HG03103 (cell line): ENCODE measurements around the gene UNC45A.

Source experiments
- ATAC-seq: cut with Tn5 transposase; IDR thresholded peaks from one replicate; pipeline ENCODE4 v1.9.1; 2021; ENCODE audit warnings: low read depth; ENCODE audit not compliant: unreplicated experiment

The UNC45A gene

GRCh38 chr15:90941038-90941437, 6.0 kb downstream of the UNC45A start:
- ATAC-seq: no peak

GRCh38 chr15:90942354-90943120, 7.5 kb downstream of the UNC45A start:
- ATAC-seq: no peak

GRCh38 chr15:90945091-90945490, 10.0 kb downstream of the UNC45A start:
- ATAC-seq: no peak

- no peak for ATAC-seq
Observed at GRCh38 chr15:90946538-90946937, 11.5 kb downstream of the UNC45A start.

GRCh38 chr15:90946941-90947576, 12.0 kb downstream of the UNC45A start:
- no peak for ATAC-seq

GRCh38 chr15:90947577-90948357, 12.7 kb downstream of the UNC45A start:
- no peak for ATAC-seq

GRCh38 chr15:90948506-90948905, 13.4 kb downstream of the UNC45A start:
- ATAC-seq: no peak

- ATAC-seq: no peak
Observed at GRCh38 chr15:90949979-90950675, 15.0 kb downstream of the UNC45A start.

- no peak for ATAC-seq
Observed at GRCh38 chr15:90950676-90951075, 15.6 kb downstream of the UNC45A start.

- ATAC-seq: no peak
Observed at GRCh38 chr15:90952901-90953677, 18.0 kb downstream of the UNC45A start.

GRCh38 chr15:90953947-90954711, 19.0 kb downstream of the UNC45A start:
- ATAC-seq: no peak

- ATAC-seq: peak; percentile 92
Observed at GRCh38 chr15:90954712-90955623, 19.9 kb downstream of the UNC45A start, which contains the start of gene RCCD1. Gene RCCD1 (plus strand): TSS chr15:90954884. CDS start chr15:90956735, 1,851 bp downstream.

GRCh38 chr15:90955624-90956273, 20.7 kb downstream of the UNC45A start:
- ATAC-seq: no peak

- no peak for ATAC-seq
Observed at GRCh38 chr15:90956274-90957030, 21.4 kb downstream of the UNC45A start.

GRCh38 chr15:90957031-90957790, 22.1 kb downstream of the UNC45A start:
- ATAC-seq: no peak

- ATAC-seq: no peak
Observed at GRCh38 chr15:90957791-90958190, 22.7 kb downstream of the UNC45A start.
